Activated CD8-positive, alpha-beta memory T cell treated with anti-CD3 and anti-CD28 coated beads for 4 hours (primary cell): ENCODE results near the gene NCAM1.

Experiments used
- DNase-seq, 2 donors: peaks; one replicate each; pipeline ENCODE4 v3.0.0-alpha.2; 2020; ENCODE audit warnings: low read depth in 2 of 2

The NCAM1 gene

DNA sequence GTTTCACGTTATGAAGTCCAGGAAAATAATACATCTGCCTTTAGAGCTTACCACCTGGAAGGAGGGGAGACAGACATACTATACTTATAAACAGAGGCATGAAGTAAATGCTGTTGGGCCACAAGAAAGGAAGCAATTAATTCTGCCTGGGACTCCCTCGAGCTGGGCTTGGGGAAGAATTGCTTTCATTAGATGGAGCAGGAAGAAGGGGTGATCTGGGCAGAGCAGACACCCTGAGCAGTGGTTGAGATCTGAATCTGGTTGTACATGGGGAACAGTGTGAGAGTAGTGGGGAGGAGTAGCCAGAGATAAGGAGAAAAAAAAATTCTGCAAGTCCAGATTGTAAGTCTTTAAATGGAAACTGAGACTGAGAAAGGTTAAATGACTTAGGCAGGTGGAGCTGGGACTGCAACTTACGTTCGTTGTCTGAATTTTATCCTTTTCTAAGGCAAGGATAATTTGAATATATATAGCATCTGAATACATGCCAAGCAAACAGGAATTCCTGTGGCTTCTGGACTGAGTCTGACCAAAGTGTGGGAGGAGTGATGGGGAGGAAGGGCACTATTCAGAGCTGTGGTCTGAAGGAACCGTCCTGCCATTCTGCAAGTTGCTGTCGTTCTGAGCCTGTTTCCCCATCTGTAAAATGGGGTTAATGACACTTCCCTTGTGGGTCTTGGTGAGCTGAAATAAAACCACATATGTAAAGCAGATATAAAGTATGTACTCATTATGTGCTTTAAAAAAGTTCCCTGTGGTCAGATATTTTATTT lies 7.9 kb downstream of the NCAM1 start:
- DNase-seq: no peak

DNA sequence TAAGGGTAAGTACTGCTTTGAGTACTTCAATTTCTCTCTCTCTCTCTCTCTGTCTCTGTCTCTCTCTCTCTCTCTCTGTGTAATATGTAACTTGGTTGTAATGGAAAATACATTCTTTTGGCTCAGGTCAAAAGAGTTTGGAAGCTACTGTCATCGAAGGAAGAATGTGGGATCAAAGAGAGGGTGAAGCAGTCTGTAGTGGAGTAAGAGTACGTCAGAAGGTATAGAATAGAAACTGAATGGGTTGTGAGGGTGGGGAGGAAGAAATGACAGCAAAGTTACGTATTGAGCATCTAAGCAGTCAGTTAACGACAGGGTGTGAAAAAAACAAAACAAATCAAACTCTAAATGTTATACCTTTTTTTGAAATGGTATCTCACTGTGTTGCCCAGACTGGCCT lies 10.0 kb downstream of the NCAM1 start:
- no peak for DNase-seq

DNA sequence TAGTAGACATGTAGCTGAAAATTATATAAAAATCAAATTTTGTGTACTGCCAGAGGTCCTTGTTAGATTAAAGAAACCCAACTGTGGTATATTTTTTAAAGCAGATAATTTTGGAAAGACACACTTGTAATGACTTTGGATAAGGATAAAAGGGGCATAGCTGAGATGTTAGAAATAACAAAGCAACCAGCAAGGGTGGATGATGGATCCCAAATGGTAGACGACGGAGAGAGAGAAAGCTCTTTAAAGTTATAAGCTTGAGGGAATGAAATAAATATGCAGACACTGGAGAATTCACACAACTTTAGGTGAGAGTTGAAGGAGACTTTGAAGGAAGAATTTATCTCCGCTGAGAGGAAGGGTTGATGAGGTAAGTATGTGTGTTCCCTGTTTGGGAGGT lies 10.6 kb downstream of the NCAM1 start:
- no peak for DNase-seq

DNA sequence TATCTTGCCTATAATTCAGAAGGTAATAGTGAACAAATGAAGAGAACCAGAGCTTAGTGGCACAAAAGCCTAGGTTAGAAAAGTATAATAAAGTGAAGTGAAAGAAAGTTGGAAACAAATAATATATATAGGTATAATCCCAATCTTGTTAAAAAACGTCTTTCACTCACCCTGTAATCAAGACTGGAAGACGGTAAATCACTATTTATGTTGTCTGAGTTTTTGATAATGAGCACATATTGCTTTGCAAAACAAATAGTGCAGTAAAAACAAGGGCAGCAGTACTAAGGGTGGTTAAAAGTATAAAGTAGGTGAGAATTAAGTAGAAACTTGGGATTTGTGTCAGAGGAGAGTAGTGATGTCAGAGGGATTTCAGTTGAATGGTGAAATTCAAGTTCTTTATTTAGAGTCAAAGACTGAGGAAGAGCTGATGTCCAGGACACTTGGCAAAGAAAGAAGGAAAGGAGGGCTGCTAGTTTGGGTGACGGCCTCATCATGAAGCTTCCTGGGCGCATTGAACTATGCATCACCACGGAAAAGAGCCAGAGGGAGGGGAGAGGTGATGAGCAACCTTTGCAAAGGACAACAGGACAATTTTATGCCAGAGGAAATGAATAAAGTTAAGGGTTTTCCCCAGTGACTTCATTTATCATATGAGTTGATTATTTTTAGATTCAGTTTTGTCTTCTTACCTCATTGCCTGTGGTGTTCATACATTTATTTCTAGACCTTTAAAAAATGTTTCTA lies 11.4 kb downstream of the NCAM1 start:
- DNase-seq: no peak

DNA sequence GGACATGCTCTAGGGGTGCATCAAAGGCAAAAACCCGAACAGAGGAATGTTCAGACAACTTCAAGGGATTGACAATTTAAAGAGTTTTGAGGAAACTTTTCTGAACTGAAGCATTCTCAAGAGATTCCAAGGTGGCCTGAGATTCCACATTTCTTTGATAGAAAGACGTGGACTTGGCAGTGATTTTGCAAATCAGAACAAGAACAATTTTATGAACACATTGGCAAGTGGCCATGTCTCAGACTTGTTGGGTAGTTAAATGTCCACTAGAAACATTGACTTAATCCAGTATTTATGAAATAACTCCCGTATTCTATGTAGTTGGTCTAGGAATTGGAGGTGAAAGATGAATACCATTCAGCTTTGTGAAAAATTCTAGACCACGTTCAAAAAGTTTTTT lies 13.8 kb downstream of the NCAM1 start:
- no peak for DNase-seq

DNA sequence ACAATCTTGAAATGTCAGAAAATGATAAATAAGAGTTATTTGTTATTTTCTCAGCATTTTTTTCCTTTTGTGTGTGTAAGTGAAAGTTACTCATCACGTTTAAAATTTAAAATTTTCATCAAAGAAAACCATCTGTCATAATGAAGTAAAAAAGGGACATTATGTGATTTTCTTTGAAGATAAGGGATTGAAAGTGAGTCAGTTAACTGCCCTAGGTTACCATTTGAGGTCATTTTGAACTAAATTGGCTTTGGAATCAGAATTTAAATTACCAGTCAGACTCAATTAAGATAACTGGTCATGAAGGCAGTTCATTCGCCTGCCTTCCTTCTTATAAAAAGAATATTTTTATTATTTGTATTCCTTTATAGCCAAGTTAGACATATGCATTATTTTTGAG lies 14.3 kb downstream of the NCAM1 start:
- no peak for DNase-seq

DNA sequence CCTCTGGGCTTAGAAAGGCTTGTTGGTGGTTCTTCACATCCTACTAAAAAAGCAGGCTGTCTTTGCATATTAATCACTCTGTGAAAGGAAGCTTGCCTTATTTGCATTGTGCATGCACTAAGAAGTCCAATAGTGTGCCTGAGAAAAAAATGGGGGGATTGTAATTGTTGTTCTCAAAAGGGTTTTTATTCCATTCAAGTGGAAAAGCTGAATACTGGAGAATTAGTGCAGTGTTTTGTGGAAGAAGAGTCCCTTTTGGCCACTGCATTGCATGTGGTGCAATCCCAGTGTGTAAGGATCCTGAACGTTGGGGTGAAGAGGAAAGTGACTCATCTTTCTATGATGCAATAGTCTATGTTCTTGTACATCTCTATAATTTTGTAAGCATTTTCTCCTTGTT lies 16.5 kb downstream of the NCAM1 start:
- no peak for DNase-seq

DNA sequence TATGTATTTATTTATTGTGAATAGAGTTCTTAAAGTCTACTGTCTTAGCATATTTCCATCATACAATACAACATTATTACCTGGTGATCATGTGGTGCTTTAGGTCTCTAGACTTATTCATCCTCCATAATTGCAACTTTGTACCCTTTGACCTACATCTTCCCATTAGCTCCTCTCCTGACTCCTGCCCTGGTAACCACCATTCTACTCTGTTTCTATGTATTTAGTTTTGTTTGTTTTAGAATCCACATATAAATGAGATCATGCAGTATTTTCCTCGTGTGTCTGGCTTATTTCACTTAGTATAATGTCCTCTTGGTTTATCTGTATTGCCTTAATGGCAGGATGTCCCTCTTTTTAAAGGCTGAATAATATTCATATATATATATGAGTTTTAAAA lies 22.7 kb downstream of the NCAM1 start:
- DNase-seq: no peak

DNA sequence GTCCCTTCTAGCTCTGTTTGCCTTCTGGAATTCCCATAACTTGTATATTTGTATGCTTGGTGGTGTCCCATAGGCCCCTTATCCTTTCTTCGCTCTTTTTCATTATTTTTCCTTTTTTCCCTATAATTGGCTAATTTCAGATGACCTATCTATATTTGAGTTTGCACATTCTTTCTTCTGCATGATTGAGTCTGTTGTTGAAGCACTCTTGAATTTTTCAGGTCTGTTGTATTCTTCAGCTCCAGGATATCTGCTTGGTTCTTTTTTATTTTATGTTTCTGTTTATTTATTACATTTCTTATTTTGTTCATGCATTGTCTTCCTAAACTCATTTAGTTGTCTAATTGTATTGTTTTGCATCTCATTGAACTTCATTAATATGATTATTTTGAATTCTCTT lies 28.0 kb downstream of the NCAM1 start:
- no peak for DNase-seq

DNA sequence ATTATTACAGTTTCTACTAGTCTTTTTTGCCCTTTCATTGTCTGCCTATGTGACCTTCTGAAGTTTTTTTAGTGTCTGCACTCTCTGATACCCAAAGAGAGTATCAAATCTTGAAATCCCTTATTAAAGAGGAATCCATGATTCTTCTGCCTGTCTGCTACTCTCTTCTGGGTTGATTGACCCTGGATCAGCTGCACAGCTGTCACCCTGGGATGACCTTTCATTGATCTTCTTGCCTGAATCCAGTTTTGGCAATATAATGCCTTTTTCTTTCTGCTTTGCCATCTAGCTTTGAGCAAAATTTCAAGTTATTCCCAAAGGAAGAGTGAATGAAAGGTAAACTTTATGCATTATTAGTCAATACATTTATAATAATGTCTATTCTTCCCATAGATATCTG lies 32.6 kb downstream of the NCAM1 start:
- no peak for DNase-seq

DNA sequence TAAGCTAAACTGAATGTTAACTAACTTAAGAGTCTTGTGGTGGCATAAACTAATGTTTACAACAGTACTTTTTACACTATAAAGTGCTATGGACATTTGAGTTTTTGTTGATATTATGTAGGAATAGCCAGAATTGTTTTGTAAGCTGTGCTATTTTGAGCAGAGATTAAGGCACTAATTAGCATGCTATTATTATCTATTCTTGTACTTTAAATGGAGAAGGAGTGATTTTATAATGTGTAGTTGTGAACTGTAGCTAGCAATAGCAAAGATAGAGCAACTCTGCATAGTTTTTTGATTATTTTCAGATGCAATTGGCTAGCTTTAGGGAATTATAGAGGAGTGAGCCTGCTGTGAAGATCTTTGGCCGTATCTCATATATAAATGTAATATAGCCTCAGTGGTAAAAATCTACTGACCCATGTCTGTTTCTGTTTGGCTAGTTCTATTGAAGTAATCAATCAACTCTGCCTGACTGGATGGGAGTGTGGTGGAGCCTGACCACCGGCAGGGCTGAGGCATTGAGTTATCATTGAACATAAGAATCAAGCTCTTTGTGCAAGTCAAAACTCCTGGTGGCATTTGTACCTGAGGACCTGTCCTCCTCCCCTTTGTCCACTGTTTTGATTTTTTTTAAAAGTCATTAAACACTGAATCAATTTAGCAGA lies 34.3 kb downstream of the NCAM1 start:
- DNase-seq: no peak

DNA sequence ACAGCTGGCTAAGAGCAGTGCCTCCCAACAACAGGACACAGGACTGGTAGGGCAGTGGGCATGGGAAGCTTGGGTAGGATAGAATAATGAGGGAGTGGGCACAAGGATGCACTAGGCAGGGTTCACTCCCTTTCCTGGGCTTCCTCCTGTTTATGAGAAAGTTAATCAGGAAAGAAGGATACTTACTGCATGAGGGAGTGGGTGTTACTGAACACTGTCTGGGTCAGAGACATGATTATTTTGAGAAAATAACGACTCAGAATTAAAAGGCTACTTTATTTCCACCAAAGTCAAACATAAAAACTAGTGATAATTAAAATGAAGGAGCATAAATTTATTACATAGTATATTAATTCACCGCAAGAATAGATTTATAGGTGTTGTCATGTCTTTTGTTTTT lies 35.8 kb downstream of the NCAM1 start:
- no peak for DNase-seq

DNA sequence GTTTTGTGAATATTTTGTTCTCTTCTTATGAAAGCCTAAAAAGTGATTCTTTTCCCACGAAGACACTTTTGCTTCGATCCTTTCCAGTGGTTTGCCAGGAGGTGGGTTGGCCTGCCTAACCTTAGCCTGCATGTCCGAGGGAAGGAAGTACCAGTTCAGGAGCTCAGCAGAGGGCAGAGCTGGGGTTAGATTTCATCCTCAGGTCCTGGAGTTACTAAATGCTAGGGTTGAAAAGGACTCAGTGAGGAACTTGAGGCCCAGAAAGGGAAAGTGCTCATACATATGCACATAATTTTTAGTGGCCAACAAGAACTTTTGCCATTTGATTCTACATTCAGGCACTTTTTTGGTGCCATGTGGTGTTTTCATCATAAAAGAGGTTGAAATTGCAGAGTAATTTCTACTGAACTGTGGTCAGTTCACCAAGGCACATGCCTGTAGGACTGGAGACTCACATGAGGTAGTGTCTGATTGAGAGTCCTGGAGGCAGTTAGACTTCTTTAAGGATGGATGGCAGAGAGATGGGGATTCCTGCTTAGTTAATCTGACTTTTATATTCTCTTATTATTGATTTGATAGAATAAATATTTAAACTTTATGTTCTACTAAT lies 36.7 kb downstream of the NCAM1 start:
- no peak for DNase-seq

DNA sequence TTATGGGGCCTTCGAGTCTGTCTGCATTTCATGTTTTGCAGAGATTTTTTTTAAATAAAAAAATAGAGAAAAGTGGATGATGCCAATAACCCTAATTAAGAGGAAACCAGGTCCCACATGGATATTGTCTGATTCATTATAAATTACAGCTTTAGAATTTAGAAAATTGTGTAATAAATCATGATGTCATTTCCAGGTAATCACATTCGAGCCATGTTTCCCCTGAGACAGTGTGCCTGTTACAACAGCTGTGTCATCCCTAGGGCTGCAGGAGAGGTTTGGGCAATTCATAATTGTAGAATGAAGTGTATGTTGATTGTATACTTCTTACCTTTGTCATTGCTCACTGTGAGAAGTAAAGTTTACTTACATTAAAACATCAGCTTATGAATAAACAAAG lies 38.3 kb downstream of the NCAM1 start:
- no peak for DNase-seq

DNA sequence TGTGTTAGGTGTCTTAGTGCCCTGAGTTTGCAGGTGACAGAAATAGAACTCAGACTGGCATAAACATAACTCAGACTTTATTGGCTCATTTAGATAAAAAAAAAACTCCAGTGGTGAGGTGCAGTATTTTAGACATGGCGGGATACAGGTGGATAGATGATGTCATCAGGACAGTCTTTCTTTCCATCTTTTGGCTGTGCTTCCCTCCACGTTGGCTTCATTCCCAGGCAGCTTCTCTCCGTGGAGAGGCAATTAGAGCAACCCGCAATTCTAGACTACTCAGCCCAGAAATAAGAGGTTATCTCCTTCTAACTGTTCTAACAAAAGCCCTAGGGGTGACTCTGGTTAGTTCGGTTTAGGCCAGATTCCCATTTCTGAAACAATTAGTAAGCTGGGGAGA lies 40.5 kb downstream of the NCAM1 start:
- DNase-seq: no peak

DNA sequence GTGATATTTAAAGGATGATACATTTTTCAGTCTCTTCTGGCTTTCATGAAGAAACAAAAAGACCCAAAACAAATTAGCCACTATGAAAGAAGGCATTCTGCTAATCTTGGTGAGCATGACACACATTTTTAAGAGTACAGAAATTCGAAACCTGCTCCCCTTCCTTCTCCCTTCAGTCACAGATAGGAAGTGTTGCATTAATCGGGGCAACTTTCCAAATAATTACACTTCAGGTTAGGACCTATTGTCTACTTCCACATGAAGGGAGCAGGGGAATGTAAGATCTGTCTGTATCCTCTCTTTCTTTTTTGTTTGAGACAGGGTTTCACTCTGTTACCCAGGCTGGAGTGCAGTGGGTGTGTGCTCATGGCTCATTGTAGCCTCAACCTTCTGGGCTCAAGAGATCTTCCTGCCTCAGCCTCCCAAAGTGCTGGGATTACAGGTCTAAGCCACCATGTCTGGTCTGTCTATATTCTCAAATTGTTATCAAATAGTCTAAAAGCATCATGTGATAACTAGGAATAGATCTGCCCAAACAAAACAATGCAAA lies 45.8 kb downstream of the NCAM1 start:
- DNase-seq: no peak

DNA sequence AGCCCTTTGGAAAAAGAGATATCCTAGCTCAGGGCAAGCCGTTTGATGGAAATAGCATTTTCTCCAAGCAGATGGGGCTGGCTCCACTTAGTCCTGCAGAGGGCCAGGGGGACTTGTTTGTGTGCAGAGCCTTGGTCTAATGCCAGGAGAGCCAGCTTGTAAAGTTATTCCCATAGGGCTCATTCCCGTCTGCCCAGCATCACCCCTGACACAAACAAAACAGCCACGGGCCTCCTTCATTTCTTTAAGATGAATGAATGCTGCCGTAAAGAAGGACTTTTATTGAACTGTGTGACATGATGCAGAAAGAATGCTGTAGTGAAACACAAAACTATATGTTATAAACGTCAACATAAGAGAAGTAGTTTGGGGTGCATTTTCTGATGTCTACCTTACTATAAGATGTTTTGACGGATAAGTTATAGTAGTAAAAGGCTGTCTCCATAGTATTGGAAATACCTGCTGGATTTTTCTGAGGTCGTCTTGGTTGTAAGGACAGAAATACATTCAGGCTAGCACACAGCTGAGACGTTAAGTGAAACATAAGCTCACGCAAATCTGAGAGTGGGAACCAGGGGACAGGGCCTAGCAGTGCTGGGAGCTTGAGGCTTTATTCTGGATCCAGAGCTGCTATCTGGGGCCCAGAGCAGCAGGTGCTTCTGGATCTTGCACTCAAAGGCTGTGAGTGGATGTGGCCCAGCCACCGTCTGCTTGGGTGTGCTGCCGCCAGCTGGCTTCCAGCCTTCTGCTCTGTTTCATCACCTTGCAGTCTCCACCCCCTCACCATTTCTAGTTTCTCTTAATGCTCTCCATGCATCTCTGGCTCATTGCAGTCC lies 53.3 kb downstream of the NCAM1 start:
- DNase-seq: no peak

DNA sequence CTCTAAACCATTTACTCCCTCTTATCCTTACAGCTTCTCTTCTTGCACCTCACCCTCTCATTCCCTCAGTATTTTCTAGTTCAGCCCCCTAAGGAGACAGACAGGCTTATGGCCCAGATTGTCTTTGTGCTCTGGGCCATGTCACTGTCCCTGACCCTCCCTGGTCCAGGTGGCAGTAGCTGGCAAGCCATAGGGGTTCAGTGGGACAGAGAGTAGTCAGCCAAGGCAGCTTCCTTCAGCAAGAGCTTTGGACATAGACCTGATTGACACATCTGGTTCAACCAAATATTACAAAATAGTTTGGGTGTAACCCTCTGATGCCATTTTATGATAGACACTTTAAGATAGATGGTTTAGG lies 53.9 kb downstream of the NCAM1 start:
- DNase-seq: no peak

DNA sequence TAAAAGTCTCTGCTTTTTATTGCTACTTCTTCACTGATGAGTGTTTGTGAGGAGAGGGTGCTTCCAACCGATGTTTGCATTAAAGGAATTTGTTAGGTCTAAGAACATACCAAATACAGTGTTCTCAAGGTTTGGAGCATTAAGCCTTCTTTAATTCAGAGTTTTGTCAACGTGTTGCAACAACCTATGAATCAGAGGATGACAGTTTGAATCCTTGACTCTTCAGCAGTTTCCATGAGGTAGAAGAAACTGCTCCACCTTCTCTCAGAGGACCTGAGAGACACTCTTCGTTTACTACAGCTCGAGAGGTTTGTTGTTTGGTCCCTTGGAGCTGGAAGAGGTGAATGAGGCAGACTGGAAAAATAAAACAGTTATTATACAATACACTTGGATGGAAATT lies 55.7 kb downstream of the NCAM1 start:
- no peak for DNase-seq

DNA sequence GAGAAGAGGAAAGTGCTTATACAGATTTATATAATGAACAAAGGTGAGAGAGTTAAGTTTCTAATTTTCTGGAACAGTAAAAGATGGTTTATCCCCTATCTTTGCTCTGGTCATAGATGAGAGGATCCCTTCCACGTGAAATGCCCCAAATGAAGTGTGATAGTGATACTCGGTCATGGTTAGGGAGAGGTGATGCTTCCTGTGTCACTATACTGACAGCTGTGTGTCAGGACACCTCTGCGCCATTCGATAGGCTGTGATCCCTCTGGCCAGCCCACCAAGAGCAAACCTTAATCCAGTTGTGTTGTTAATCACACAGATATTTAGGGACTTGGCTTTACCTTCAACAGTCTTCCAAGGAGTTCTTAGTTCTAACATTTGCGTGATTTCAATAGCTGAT lies 57.7 kb downstream of the NCAM1 start:
- DNase-seq: no peak

DNA sequence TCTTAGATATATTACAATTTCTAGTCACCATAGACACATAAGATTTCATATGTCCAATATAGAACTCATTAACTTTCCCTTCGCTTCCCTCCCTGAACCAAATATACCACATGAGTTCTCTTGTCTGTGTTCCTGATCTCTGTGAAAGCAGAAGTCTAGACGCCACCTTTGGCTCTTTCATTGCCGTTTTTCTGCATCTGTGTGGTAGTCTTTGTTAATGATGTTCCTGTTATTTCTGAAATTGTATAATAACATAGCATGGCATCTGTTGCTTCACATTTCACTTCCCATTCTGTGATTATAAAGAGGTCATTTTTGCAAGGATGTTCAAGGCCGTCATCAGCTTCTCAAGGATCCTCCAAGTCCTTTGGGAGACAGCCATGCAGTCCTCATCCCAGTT lies 58.5 kb downstream of the NCAM1 start:
- no peak for DNase-seq

DNA sequence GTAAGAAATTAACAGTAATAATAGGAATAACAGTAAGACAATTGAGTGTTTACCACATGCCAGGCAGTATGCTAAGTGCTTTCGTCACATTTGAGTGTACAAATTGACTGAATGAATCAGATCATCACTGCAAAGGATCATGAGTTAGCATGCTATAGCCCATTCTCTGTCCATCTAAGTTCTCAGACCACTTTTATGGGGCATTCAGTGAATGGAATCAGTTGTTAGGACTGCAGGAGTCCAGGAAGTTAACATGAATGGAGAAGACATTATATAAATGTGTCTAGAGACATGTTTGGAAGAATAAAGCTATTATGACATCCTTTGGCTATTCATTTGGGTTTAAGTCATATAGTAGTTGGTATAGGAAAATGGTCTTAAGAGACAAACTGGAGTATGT lies 59.9 kb downstream of the NCAM1 start:
- DNase-seq: no peak
